Measurements from ENCODE around the gene NDUFV2.
"Not testable (repeated sequence)": the region's sequence is repeated elsewhere in the genome, so short reads cannot be mapped to it uniquely, and the experiment has no call there.

Gene NDUFV2

DNA sequence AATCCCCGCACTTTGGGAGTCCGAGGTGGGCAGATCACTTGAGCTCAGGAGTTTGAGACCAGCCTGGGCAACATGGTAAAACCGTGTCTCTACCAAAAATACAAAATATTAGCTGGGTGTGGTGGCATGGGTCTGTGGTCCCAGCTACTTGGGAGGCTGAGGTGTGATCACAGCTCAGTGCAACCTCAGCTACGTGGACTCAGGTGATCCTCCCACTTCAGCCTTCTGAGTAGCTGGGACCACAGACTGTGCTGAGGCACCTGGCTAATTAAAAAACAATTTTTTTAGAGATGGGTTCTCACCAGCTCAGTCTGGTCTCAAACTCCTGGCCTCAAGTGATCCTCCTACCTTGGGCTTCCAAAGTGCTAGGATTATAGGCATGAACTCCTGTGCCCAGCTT, 57.5 kb downstream of the NDUFV2 start:
- DNase-seq, result no peak

DNA sequence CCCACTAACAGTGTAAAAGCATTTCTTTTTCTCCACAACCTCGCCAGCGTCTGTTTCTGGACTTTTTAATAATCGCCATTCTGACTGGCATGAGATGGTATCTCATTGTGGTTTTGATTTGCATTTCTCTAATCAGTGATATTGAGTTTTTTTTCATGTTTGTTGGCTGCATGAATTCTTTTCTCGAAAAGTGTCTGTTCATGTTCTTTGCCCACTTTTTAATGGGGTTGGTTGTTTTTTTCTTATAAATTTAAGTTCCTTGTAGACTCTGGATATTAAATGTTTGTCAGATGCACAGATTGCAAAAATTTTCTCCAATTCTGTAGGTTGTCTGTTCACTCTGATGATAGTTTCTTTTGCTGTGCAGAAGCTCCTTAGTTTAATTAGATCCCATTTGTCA, 60.2 kb downstream of the NDUFV2 start:
- not testable (repeated sequence) for DNase-seq

DNA sequence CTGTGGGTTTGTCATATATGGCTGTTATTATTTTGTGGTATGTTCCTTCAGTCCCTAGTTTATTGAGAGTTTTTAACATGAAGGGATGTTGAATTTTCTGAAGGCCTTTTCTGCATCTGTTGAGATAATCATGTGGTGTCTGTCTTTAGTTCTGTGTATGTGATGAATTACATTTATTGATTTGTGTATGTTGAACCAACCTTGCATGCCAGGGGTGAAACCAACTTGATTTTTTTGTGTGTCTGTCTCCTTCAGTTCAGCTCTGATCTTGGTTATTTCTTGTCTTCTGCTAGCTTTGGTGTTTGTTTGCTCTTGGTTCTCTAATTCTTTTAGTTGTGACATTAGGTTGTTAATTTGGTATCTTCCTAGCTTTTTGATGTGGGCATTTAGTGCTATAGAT, 61.6 kb downstream of the NDUFV2 start:
- not testable (repeated sequence) for DNase-seq

DNA sequence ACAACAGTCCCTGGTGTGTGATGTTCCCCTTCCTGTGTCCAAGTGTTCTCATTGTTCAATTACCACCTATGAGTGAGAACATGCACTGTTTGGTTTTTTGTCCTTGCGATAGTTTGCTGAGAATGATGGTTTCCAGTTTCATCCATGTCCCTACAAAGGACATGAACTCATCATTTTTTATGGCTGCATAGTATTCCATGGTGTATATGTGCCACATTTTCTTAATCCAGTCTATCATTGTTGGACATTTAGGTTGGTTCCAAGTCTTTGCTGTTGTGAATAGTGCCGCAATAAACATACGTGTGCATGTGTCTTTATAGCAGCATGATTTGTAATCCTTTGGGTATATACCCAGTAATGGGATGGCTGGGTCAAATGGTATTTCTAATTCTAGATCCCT, 63.4 kb downstream of the NDUFV2 start:
- not testable (repeated sequence) for DNase-seq

DNA sequence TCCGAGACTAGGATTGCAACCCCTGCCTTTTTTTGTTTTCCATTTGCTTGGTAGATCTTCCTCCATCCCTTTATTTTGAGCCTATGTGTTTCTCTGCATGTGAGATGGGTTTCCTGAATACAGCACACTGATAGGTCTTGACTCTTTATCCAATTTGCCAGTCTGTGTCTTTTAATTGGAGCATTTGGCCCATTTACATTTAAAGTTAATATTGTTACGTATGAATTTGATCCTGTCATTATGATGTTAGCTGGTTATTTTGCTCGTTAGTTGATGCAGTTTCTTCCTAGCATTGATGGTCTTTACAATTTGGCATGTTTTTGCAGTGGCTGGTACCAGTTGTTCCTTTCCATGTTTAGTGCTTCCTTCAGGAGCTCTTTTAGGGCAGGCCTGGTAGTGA, 67.0 kb downstream of the NDUFV2 start:
- DNase-seq, result not testable (repeated sequence)

DNA sequence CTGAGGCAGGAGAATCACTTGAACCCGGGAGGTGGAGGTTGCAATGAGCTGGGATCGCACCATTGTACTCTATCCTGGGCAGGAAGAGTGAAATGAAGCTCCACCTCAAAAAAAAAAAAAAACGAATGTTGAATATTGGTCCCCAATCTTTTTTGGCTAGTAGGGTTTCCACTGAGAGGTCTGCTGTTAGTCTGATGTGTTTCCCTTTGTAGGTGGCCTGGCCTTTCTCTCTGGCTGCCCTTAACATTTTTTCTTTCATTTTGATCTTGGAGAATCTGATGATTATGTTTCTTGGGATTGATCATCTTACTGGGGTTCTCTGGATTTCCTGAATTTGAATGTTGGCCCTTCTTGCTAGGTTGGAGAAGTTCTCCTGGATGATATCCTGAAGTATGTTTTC, 69.4 kb downstream of the NDUFV2 start:
- not testable (repeated sequence) for DNase-seq

DNA sequence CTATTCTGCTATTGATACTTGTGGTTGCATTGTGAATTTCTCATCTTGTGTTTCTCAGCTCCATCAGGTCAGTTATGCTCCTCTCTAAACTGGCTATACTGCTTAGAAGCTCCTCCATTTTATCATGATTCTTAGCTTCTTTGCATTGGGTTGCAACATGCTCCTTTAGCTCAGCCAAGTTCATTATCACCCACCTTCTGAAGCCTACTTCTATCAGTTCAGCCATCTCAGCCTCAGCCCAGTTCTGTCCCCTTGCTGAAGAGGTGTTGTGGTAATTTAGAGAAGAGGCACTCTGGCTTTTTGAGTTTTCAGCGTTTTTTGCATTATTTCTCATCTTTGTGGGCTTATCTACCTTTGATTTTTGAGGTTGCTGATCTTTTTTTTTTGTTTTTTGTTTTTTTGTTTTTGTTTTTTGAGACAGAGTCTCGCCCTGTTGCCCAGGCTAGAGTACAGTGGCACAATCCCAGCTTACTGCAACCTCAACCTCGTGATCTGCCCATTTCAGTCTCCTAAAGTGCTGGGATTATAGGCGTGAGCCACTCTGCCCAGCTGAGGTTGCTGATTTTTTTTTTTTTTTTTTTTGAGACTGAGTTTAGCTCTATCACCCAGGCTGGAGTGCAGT, 70.1 kb downstream of the NDUFV2 start:
- no peak for DNase-seq

DNA sequence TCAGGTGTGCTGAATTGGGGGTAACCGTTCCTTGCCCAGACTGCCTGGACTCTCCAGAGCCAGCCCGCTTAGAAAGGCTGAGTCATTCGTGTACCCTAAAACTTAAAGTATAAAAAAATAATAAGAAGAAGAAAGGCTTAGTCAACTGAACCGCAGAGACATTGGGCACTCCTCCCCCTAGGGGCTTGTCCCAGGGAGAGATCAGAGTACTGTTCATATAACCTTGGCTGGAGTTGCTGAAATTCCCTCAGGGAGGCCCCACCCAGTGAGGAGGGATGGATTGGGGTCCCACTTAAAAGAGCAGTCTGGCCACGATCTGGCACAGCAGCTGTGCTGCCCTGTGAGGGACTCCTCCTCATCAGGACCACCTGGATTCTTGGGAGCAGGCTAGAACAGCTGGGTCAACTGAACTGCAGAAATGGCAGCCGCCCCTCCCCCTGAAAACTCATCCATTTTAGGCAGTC, 71.3 kb downstream of the NDUFV2 start:
- DNase-seq, result no peak

DNA sequence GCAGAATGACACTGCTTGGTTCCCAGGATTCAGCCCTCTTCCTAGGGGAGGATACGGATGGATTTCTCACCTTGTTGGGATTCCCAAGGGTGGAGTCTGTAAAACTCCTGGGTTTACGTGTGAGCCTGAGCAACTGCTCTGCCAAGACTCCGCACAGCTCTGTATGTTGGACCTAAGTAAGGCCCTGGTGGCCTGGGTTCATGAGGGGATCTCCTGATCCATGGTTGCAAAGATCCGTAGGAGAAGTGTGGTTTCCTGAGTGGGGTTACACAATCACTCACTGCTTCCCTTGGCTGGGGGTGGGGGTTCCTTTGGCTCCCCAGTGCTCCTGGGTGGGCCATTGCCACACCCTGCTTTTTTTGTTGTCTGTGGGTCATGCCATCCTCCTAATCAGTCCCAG, 71.8 kb downstream of the NDUFV2 start:
- DNase-seq, result no peak

DNA sequence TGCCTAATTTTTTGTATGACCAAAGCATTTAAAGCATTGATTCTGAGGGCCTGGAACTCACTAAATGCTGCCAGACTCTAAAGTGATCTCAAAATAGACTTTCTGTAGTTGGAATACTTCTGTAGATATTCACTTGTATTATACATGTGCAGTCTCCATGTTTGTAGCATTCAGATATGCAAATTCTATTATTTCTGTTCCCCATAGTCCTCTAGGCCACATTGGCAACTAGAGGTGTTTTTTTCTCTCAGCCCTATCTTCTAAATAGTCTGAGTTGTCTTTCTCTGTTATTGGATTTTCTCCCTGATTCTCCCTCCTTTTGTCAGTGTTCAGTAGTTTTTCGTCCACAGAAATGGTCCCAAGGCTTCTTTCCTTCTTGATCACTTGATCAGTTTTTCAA, 72.6 kb downstream of the NDUFV2 start:
- DNase-seq, result no peak

DNA sequence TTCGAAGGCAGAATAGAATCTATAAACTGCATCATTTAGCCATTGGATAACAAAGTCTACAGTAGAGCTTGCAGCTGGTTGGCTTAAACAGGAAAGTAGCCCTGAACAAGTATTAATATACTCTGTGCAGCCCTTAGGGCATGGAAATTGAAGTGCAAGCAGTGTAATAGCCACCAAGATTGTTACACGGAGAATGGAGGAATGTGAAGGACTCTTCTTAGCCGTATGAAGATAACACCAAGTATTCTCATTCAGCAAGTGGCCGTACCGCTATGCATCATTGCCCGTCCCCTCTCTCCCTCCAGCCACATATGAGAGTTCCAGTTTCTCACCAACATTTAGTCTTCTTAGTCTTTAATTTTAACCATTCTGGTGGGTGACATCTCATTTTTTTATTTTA, 74.5 kb downstream of the NDUFV2 start:
- DNase-seq, result no peak

DNA sequence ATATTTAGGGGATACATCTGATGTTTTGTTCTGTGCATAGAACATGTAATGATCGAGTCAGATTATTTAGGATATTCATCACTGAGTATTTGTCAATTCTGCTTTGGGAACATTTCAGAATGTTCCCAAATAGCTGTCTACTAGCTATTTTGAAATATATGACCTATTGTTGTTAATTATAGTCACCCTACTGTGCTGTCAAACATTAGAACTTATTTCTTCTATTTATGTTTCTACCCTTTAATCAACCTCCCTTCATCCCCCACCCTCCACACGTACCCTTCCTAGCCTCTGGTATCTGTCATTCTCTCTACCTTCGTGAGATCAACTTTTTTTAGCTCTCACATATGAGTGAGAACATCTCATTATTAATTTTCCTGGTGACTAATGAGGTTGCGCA, 75.0 kb downstream of the NDUFV2 start:
- no peak for DNase-seq

DNA sequence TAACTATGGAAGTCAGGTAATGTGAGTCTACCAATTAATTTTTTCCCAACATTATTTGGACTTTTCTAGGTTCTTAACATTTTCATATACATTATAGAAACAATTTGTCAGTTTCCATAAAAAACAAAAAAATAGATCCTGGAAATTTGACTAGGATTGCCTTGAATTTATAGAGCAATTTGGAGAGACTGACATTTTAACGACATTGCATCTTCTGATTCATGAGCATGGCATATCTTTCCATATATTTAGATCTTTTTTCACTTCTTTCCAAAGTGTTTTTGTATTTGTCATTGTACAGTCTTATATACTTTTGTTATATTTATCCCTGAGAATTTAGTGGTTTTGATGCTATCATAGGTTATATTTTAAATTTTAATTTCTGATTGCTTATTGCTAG, 76.1 kb downstream of the NDUFV2 start:
- DNase-seq, result no peak

DNA sequence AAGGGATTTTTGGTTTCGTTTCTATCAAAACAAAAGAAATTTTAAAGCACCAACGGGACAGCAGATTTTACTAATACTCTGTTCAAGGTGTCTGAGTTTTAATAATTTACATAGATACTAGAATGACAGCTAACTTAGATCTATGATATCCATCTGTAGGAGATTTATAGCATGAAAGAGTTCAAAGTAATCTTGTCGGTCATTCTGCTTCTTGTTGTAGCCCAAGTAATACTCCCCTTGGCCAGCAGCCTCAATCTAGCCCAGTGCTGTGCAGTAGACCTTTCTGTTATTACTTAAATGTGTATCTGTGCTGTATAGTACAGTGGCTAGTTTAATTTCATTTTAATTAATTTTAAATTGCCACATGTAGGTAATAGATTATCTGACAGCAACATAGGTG, 78.8 kb downstream of the NDUFV2 start:
- no peak for DNase-seq

DNA sequence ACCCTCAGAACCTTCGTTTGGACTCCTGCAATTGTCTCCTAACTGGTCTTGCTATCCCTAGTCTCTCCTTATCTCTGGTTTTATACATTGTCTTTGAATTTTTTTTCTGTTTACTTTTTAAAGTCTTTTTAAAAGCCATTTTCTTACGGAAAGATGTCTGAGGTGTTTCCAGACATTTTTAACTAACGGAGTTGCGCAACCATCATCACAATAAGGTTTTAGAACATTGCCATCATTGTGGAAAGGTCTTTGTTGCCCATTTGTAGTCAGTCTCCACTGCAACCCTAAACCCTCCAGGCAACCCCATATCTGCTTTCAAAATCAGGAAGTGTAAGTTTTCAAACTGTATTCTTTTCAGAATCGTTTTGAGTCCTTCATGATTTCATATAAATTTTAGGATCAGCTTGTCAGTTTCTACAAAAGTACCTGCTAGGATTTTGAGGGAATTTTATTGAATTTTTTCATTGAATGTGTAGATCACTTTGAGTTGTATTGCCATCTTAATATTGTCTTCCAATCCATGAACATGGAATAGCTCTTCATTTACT, 80.4 kb downstream of the NDUFV2 start:
- DNase-seq, result no peak

Measured in NCI-H1105 (cell line).